Keratinocyte (primary cell): ENCODE data around the gene RFC4.

Experiments
- CTCF ChIP-seq, 3 experiments: IDR thresholded peaks in 1 of 3; conservative IDR thresholded peaks in 1 of 3; optimal IDR thresholded peaks in 1 of 3; 2 replicates in 2 of 3; 3 replicates in 1 of 3; pipeline versions ENCODE3 to v1.5.1; 2011; ENCODE audit warnings: low read length in 3 of 3, mild to moderate bottlenecking in 3 of 3, moderate library complexity in 2 of 3, control low read depth in 1 of 3, inconsistent platforms in 1 of 3; ENCODE audit not compliant: insufficient read depth in 2 of 3; ENCODE audit errors: extremely low read depth in 1 of 3
- EZH2 ChIP-seq: IDR thresholded peaks from one replicate; pipeline ENCODE4 v1.6.1; 2012; ENCODE audit warnings: inconsistent platforms, mild to moderate bottlenecking, low read length, moderate library complexity

- TF ChIP-seq CTCF (optimal IDR thresholded peaks at IDR 0.05 in 1 of 3, IDR thresholded peaks at IDR 0.05 in 1 of 3, conservative IDR thresholded peaks at IDR 0.05 in 1 of 3; ENCODE audit: extremely low read depth in 1 of 3, insufficient read depth in 2 of 3, low read length in 3 of 3) (no peak), EZH2 (no peak)
Measured at GRCh38 chr3:186783731-186784515, 22.4 kb downstream of the RFC4 start.
